Fibroblast of the aortic adventitia (primary cell): ENCODE measurements around the gene REXO5. TPM values are rescaled to one million over a fixed set of nuclear protein-coding genes. Genes with fewer than 3 reads are reported as not detected.

ENCODE experiments used
- DNase-seq: peaks from one replicate; pipeline ENCODE4 v3.0.0-alpha.2; 2010; ENCODE audit warnings: low read depth
- H3K4me3 ChIP-seq: 2 replicates; pipeline ENCODE4 v1.5.1; 2011; ENCODE audit warnings: low read depth, mild to moderate bottlenecking, control low read depth, low read length, moderate library complexity
- CTCF ChIP-seq: IDR thresholded peaks from 2 replicates; pipeline ENCODE4 v1.5.1; 2011; ENCODE audit warnings: mild to moderate bottlenecking, low read length, control low read depth, inconsistent platforms; ENCODE audit not compliant: insufficient read depth
- small RNA-seq: library from RNA; depleted of rRNA; stranded (forward); fragments of <200 nt; gene quantifications from one replicate; pipeline ENCODE3, GENCODE V24; 2012
- total RNA-seq: library from RNA; depleted of rRNA; stranded (reverse); fragments of >200 nt; gene quantifications from 2 replicates; pipeline ENCODE4 v1.2.3, GENCODE V29; 2012; ENCODE audit warnings: low replicate concordance

REXO5 gene
- total RNA-seq, 1 donor: 12.4 TPM

- peak overlapping the region; percentile 97 for H3K4me3 ChIP-seq
- TF ChIP-seq CTCF: no peak
Observed at GRCh38 chr16:20899071-20899470, 92.7 kb downstream of the REXO5 start.

More at GRCh38 chr16:20899071-20899470, 92.7 kb downstream of the REXO5 start:
- peak; percentile 89 for DNase-seq

Small RNA genes lying within 50 kb of the gene (small RNA-seq; reads per million reads assigned to genes)
- gene RF00618 (not detected), gene RNU6-944P (not detected)

Other genes starting within 250 kb of the REXO5 start
- 0.49 TPM in 1 of 2 replicates, not detected in the other for gene ACSM2B, start 230.2 kb upstream of the REXO5 start, total RNA-seq
- gene ACSM1, start 108.8 kb upstream of the REXO5 start, total RNA-seq: not detected in 2 replicates
- 17.3 and 58.2 TPM in 2 replicates for gene THUMPD1, start 64.7 kb upstream of the REXO5 start, total RNA-seq
- 0.27 and 0.65 TPM in 2 replicates for gene ACSM3, start 42.5 kb upstream of the REXO5 start, total RNA-seq
- 13.7 and 32.7 TPM in 2 replicates for gene ERI2, start 55 bp upstream of the REXO5 start, total RNA-seq
- 21.6 and 30.2 TPM in 2 replicates for gene DCUN1D3, start 93.8 kb downstream of the REXO5 start, total RNA-seq
- gene LYRM1, start 94.2 kb downstream of the REXO5 start, total RNA-seq: 31.6 and 49.8 TPM in 2 replicates